Ecto neural progenitor cell (in vitro differentiated cells): ENCODE results near the gene UBA52.
A peak's percentile ranks its signal among the peaks of the same experiment; 100 is the strongest.
"Not testable (repeated sequence)": the region's sequence is repeated elsewhere in the genome, so short reads cannot be mapped to it uniquely, and the experiment has no call there.

Source experiments
- DNase-seq: peaks from one replicate; pipeline ENCODE4 v3.0.0-alpha.2; 2018; ENCODE audit warnings: low spot score

Gene UBA52

DNA sequence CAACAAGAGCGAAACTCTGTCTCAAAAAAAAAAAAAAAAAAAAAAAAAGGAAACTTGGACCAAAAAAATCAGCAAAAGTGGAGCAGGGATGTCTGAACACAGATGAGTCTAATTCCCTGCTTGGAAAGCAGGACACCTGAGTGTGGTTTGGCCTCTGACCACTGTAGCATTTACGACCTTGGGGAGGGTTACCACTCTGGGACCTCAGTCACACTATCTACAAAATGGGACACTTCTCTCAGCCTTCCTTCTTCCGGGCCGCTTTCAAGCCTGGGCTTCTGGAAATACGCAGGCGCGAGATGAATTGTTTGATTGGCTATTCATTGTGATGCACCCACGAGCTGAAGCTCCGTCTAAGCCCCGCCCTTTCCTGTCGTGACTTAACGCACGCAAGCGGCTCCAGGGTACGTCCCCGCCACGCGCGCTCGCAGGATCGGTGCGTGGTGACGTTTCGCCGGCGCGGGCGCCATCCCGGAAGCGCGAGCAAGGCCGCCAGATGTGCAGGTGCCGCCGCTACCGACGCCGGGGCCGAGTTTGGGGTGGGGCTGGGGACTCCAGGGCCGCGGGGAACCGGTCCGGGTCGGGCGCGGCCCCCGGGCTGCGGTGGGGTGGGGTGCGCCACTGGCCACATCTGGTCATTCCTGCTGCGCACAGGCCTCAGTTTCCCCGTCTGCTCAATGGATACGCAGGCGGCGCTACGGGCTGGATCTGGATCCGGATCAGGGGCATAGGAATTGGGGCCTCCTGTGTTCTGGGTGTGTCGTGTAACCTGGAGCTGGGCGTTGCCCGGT lies 14.1 kb upstream of the UBA52 start, which contains the start of gene KXD1:
TSS of gene KXD1 (plus strand) at position 460 of the 791 bp plus-strand sequence. CDS start 4,187 bp downstream, outside the sequence.
- peak; percentile 88 for DNase-seq

DNA sequence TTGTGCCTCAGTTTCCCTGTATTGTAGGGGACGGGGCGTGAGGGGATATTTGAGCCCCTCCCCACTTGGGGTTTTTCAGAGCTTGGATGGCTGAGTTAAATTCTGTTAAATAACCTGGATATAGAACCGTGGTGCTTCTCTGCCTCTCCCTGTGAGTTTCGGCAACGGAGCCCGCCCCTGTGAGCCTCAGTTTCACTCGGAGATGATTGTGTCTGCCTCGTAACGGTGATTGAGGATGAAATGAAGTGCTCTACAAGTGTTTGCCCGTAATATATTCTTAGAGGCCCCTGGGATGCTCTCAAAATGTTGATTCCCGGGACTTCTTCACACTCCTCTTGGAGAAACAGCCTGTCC lies 13.5 kb upstream of the UBA52 start:
- DNase-seq: no peak

- DNase-seq: no peak
Measured at GRCh38 chr19:18558604-18559003, 13.1 kb upstream of the UBA52 start.

- DNase-seq: no peak
Measured at GRCh38 chr19:18559685-18560084, 12.0 kb upstream of the UBA52 start.

DNA sequence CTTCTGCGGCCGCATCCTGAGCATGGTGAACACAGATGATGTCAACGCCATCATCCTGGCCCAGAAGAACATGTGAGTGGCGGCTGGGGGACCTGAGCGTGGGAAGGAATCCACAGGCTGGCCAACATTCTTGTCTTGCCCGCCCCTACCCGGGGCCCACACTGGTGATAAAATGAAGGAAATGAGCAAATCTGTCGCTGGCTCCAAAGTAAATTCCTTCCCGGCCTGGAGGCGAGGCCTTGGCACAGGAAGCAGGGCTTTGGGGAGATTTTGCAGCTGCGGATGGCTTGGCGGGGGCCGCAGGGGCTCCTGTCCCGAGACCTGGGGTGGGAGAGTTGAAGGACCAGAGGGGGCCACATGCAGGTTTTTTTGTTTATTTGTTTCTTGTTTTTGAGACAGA lies 9.6 kb upstream of the UBA52 start:
- no peak for DNase-seq

DNA sequence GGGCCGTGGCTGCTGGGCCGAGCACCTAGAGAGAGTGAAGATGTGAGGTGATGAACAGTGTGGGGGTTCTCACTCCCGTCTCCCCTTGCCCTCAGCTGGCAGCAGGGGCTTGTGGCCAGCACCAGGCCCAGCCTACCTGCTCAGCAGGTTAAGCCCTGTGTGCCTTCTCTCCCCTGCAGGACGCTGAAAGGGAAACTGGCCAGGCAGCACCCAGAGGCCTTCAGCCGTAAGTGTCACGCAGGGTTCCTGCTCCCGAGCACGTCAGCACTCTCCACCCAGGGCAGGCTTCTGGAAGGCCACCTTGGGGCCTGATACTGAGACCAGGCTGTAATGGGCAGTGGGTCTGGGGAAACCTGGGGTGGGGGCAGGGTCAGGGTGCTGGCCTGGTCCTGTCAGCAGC lies 4.7 kb upstream of the UBA52 start:
- DNase-seq: no peak

- DNase-seq: no peak
Measured at GRCh38 chr19:18568367-18568766, 3.3 kb upstream of the UBA52 start.

GRCh38 chr19:18574691-18575291 lies 3.1 kb downstream of the UBA52 start:
- no peak for DNase-seq

- DNase-seq: no peak
Measured at GRCh38 chr19:18576383-18576782, 4.7 kb downstream of the UBA52 start.

GRCh38 chr19:18577365-18577914 lies 5.8 kb downstream of the UBA52 start:
- DNase-seq: no peak

GRCh38 chr19:18580311-18580710 lies 8.7 kb downstream of the UBA52 start:
- DNase-seq: no peak

- no peak for DNase-seq
Measured at GRCh38 chr19:18586306-18586705, 14.6 kb downstream of the UBA52 start.

GRCh38 chr19:18587561-18587960 lies 15.9 kb downstream of the UBA52 start:
- no peak for DNase-seq

- no peak for DNase-seq
Measured at GRCh38 chr19:18587962-18588610, 16.4 kb downstream of the UBA52 start.

DNA sequence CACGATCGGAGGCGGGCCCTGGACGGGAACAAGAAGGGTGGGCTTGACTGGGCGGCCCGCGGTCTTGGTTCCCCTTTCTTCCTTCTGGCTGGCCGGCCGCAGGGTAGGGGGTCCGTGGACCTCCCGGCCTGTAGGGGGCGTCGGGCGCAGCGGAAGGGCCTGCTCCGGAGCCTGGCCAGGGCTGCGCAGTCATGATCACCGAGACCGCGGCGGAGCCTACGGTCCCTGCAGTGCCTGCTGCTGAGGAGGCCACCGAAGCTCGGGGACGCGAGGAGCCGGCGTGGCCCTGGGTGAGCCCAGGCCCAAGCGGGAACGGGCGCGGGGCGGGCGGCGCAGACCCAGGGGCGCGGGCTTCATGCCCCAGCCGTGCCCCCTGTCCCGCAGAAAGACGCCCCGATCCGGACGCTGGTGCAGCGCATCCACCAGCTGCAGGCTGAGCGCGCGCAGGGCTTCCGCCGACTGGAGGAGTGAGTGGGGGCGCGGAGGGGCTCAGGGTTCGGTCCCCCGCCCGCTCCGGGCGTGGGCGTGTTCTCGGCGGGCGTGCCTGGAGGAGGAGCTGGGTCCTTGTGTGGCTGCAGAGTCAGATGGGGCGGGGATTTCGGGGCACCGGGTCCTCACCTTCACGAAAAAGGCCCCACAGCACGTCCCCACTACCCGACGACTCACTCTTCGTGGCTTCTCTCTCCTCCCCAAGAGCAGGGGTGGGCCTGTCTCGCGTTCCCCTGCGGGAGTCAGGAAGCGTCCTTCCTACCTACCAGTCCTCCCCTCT lies 17.1 kb downstream of the UBA52 start, which contains the start of gene REX1BD:
TSS of gene REX1BD (plus strand) at position 188 of the 769 bp plus-strand sequence. CDS start at position 192, 4 bp downstream.
- peak; percentile 92 for DNase-seq

DNA sequence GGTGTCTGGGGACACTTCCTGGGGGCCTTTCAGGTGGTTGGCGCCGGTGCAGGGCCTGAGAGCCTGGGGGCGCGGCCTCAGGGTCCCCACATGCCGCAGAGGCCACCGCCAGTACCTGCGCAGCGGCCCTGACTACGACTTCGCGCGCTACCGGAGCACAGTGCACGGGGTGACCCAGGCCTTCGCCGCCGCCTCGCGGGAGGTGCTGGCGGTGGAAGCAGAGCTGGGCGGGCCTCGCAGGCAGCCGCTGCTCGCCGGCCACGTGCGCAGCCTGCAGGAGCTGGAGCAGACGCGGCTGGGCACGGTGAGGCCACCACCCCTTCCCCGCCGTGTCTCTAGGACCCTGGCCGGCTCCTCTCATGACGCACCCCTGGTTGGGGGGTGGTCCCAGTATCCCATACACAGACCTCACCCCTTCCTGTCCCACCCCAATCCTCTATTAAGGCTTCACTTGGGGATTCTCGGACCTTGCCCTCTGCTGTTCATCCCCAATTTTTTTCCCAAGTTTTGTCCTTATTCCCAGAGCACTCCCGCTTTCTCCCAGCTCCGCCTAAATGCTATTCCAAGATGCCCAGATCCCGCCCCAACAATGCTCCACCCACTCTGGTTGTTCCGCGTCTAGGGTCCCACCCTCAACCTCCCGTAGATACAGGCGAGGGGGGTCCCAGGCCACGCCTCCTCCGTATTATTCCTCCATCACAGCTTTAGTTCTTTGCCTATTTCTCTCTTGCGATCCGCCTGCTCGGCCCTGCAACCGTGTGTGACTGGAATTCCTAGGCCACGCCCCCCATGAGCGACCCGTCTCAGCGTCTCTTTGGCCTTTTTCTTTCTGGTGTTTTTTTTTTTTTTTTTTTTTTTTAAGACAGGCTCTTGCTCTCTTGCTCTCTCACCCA lies 18.0 kb downstream of the UBA52 start:
- peak; percentile 85 for DNase-seq

DNA sequence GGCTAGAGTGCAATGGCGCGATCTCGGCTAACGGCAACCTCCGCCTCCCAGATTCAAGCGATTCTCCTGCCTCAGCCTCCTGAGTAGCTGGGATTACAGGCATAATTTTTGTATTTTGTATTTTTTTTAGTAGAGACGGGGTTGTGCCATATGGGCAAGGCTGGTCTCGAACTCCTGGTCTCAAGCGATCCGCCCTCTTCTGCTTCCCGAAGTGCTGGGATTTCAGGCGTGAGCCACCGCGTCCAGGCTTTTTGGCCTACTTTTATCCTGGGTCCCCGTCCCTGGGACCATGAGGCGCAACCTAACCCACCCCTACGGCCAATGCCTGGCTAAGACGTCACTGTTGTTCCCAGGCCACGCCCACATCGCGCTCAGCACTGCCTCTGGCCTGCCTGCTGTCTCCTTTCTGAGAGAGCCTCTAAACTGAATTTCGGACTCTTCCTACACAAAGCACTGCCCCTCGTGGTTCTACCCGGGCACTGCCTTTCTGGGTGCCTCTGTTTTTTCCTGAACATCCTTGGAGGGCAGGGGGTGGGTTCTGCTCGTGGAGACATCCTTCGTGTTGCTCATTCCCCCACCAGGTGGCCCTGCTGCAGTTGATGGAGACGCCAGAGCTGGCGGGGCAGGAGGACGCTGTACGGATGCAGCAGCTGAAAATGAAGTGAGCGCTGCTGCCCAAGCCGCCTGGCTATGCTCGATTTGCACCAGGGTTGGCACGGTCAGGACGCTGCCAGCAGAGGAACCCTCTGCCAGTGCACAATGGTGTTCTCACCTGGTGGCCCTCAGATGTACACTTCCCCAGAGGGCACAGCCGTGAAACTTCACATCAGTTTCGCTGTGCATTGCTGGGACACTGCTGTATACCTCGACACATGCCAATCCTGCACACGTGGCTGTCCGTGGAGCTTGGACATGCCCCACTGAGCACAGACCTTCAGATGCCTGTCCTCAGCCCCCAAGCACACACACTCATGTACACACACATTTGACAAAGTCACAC lies 18.9 kb downstream of the UBA52 start:
- peak; percentile 96 for DNase-seq

GRCh38 chr19:18591735-18592385 lies 20.2 kb downstream of the UBA52 start:
- DNase-seq: no peak

DNA sequence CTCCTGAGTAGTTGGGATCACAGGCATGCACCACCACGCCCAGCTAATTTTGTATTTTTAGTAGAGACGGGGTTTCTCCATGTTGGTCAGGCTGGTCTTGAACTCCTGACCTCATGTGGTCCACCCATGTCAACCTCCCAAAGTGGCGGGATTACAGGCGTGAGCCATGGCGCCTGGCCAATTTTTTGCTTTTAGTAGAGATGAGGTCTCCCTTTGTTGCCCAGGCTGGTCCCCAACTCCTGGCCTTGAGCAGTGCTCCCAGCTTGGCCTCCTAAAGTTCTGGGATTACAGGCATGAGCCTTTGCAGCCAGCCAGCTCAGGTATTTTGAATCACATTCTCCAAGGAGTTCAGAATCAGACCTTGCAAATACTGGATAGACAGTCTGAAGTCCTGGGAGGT lies 21.1 kb downstream of the UBA52 start:
- not testable (repeated sequence) for DNase-seq
